Right atrium auricular region (tissue), 2 donors: ENCODE data around the gene INO80D. TPM values are rescaled to one million over a fixed set of nuclear protein-coding genes. Genes with fewer than 3 reads are reported as not detected.

Source experiments
- DNase-seq: peaks from one replicate; pipeline ENCODE4 v3.0.0-alpha.2; 2019; ENCODE audit warnings: low spot score
- H3K27ac ChIP-seq, 2 donors: fragments of 200-600 bp; sonication (generic); 1 replicate in 1 of 2; 2 replicates in 1 of 2; pipeline ENCODE4 v1.5.1; 2016 to 2019
- H3K27me3 ChIP-seq, 2 donors: fragments of 200-600 bp; sonication (generic); one replicate each; pipeline versions ENCODE4 v1.5.1 to v1.6.0; 2017 to 2019
- H3K36me3 ChIP-seq: fragments of 200-600 bp; sonication (generic); one replicate; pipeline ENCODE4 v1.5.1; 2016
- H3K4me1 ChIP-seq, 2 donors: fragments of 200-600 bp; sonication (generic); one replicate each; pipeline versions ENCODE4 v1.5.1 to v1.6.0; 2017 to 2019
- H3K4me3 ChIP-seq, 2 donors: fragments of 200-600 bp; sonication (generic); 1 replicate in 1 of 2; 2 replicates in 1 of 2; pipeline ENCODE4 v1.5.1; 2017 to 2019; ENCODE audit warnings: mild to moderate bottlenecking in 1 of 2, moderate library complexity in 1 of 2
- H3K9me3 ChIP-seq, 2 donors: fragments of 200-600 bp; sonication (generic); one replicate each; pipeline ENCODE4 v1.5.1; 2019
- CTCF ChIP-seq, 2 donors: fragments of 200-600 bp; sonication (generic); IDR thresholded peaks; one replicate each; pipeline ENCODE4 v1.5.1; 2019; ENCODE audit warnings: antibody characterized with exemption in 2 of 2
- total RNA-seq, 2 donors: library from RNA; depleted of rRNA; stranded (reverse); fragments of >200 nt; gene quantifications; one replicate each; pipeline ENCODE4 v1.1.0, GENCODE V29; 2016

INO80D gene
- total RNA-seq, 2 donors from 2014 or later, result 10.2 to 12.9 TPM

- Histone ChIP-seq H3K9me3 (no peaks in the 10 kb centered on the region), H3K27ac (no peak overlapping the region), H3K27me3 (no peaks in the 10 kb centered on the region), H3K4me1 (no peaks in the 10 kb centered on the region), H3K36me3 (no peaks in the 10 kb centered on the region), H3K4me3 (no peak overlapping the region)
- DNase-seq, result no peak
- no peak for TF ChIP-seq CTCF (IDR thresholded peaks at IDR 0.05)
Measured at GRCh38 chr2:206098471-206098870, 12.5 kb upstream of the INO80D start.

- no peak overlapping the region for H3K4me3 ChIP-seq
- no peaks in the 10 kb centered on the region for H3K36me3 ChIP-seq
- H3K9me3 ChIP-seq, result no peaks in the 10 kb centered on the region
- no peaks in the 10 kb centered on the region for H3K27me3 ChIP-seq
- no peak overlapping the region for H3K27ac ChIP-seq
- no peak for DNase-seq
- H3K4me1 ChIP-seq, result no peaks in the 10 kb centered on the region
- no peak for TF ChIP-seq CTCF (IDR thresholded peaks at IDR 0.05)
Measured at GRCh38 chr2:206096876-206097275, 10.9 kb upstream of the INO80D start.

GRCh38 chr2:206095536-206096332 lies 9.8 kb upstream of the INO80D start:
- no peak overlapping the region for H3K4me3 ChIP-seq
- no peaks in the 10 kb centered on the region for H3K4me1 ChIP-seq
- no peak overlapping the region for H3K27ac ChIP-seq
- TF ChIP-seq CTCF (IDR thresholded peaks at IDR 0.05), result no peak
- H3K27me3 ChIP-seq, result no peaks in the 10 kb centered on the region
- no peaks in the 10 kb centered on the region for H3K9me3 ChIP-seq
- no peak for DNase-seq
- no peaks in the 10 kb centered on the region for H3K36me3 ChIP-seq

GRCh38 chr2:206092297-206092696 lies 6.3 kb upstream of the INO80D start:
- Histone ChIP-seq H3K36me3 (peaks cover 4% of the 10 kb centered on the region), H3K4me1 (peaks cover 0 to 6% of the 10 kb centered on the region in 2 donors), H3K9me3 (no peaks in the 10 kb centered on the region), H3K4me3 (no peak overlapping the region), H3K27me3 (no peaks in the 10 kb centered on the region), H3K27ac (no peak overlapping the region)
- no peak for DNase-seq
- TF ChIP-seq CTCF (IDR thresholded peaks at IDR 0.05), result no peak

- Histone ChIP-seq H3K27me3 (no peaks in the 10 kb centered on the region), H3K4me3 (no peak overlapping the region), H3K27ac (no peak overlapping the region), H3K4me1 (peaks cover 0 to 19% of the 10 kb centered on the region in 2 donors), H3K9me3 (no peaks in the 10 kb centered on the region), H3K36me3 (peaks cover 4% of the 10 kb centered on the region)
- no peak for DNase-seq
- no peak for TF ChIP-seq CTCF (IDR thresholded peaks at IDR 0.05)
Measured at GRCh38 chr2:206088248-206088647, 2.3 kb upstream of the INO80D start.
